Osteocyte (in vitro differentiated cells): ENCODE data around the gene ODC1. TPM values are rescaled to one million over a fixed set of nuclear protein-coding genes. Genes with fewer than 3 reads are reported as not detected.

ENCODE experiments used
- DNase-seq: peaks from one replicate; pipeline ENCODE4 v3.0.0; 2021; ENCODE audit warnings: mixed read lengths; ENCODE audit not compliant: unreplicated experiment; ENCODE audit errors: extremely low spot score
- H3K27ac Mint-ChIP-seq: one replicate; pipeline ENCODE4 v1.8.0; 2021; ENCODE audit warnings: mild to moderate bottlenecking, mixed read lengths; ENCODE audit not compliant: unreplicated experiment
- H3K27me3 Mint-ChIP-seq: one replicate; pipeline ENCODE4 v1.8.0; 2021; ENCODE audit warnings: mixed read lengths; ENCODE audit not compliant: unreplicated experiment
- H3K36me3 Mint-ChIP-seq: one replicate; pipeline ENCODE4 v1.8.0; 2021; ENCODE audit warnings: mixed read lengths; ENCODE audit not compliant: unreplicated experiment
- H3K4me1 Mint-ChIP-seq: one replicate; pipeline ENCODE4 v1.8.0; 2021; ENCODE audit warnings: mixed read lengths; ENCODE audit not compliant: unreplicated experiment
- H3K4me3 Mint-ChIP-seq: one replicate; pipeline ENCODE4 v1.8.0; 2021; ENCODE audit warnings: mild to moderate bottlenecking, moderate library complexity, mixed read lengths; ENCODE audit not compliant: unreplicated experiment
- H3K9me3 Mint-ChIP-seq: one replicate; pipeline ENCODE4 v1.8.0; 2021; ENCODE audit warnings: mixed read lengths; ENCODE audit not compliant: unreplicated experiment
- total RNA-seq: library from RNA; stranded (reverse); gene quantifications from 2 replicates; pipeline ENCODE4 v1.2.1, GENCODE V29; 2021
- TF ChIP-seq, protein P1 (sequence below): fragments of 200-600 bp; sonication (generic); IDR thresholded peaks from 2 replicates; pipeline ENCODE4 v1.5.0; 2021; ENCODE audit warnings: antibody characterized with exemption, mild to moderate bottlenecking, moderate library complexity

Gene ODC1
- total RNA-seq, 1 donor from 2014 or later, result 44.8 TPM

DNA sequence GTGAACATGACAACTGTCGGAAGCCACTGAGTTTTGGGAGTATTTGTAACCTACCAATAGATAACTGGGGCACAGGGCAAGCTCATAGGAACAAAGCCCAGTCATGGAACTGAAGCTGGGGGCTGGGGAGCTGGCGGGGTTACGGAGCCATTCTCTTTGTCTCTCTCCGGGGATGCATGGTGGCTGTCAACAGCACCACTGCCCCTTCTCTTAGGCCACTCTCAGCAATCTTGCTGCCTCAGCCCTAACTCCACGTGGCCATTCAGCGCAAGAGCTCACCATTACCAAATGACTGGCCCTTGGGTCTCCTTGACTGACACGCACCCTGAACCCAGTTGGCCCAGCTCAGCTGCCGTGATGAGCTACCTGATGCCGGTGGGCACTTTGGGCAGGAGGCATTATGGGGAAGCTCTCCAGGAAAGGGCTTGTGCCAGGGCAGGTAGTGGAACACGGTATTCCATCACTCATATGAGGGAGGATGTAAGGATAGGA lies 33.6 kb upstream of the ODC1 start:
- TF ChIP-seq, protein P1, sequence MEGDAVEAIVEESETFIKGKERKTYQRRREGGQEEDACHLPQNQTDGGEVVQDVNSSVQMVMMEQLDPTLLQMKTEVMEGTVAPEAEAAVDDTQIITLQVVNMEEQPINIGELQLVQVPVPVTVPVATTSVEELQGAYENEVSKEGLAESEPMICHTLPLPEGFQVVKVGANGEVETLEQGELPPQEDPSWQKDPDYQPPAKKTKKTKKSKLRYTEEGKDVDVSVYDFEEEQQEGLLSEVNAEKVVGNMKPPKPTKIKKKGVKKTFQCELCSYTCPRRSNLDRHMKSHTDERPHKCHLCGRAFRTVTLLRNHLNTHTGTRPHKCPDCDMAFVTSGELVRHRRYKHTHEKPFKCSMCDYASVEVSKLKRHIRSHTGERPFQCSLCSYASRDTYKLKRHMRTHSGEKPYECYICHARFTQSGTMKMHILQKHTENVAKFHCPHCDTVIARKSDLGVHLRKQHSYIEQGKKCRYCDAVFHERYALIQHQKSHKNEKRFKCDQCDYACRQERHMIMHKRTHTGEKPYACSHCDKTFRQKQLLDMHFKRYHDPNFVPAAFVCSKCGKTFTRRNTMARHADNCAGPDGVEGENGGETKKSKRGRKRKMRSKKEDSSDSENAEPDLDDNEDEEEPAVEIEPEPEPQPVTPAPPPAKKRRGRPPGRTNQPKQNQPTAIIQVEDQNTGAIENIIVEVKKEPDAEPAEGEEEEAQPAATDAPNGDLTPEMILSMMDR, result no peak
- no peaks in the 10 kb centered on the region for H3K36me3 Mint-ChIP-seq
- H3K27me3 Mint-ChIP-seq, result peaks cover 62% of the 10 kb centered on the region
- no peaks in the 10 kb centered on the region for H3K9me3 Mint-ChIP-seq
- H3K4me3 Mint-ChIP-seq, result no peak overlapping the region
- no peak for DNase-seq
- no peaks in the 10 kb centered on the region for H3K4me1 Mint-ChIP-seq
- H3K27ac Mint-ChIP-seq, result no peak overlapping the region

DNA sequence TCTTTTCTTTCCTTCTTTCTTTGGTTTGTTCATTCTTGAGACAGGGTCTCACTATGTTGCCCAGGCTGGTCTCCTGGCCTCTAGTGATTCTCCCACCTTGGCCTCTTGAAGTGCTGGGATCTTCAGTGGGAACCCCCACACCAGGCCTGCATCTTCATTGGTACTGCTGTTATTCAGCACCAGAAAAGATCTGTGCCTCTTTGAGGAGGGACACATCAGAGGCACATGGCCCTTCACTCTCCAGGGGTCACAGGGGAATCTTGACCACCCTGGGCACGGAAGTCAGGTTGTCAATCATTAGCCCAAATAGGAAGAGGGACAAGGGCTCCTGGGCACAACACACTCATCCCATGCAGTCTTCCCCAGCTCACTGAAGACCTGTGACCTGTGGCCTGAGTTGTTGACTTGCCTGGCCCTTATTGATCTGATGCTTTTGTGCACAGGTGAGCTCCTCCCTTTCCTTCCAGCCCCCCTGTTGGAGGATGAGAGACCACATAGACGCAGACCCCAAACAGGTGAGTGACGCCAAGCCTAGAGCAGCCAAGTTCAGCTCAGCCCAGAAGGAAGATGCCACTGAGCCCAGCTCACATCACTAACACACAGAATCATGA lies 33.0 kb upstream of the ODC1 start:
- H3K9me3 Mint-ChIP-seq, result no peaks in the 10 kb centered on the region

DNA sequence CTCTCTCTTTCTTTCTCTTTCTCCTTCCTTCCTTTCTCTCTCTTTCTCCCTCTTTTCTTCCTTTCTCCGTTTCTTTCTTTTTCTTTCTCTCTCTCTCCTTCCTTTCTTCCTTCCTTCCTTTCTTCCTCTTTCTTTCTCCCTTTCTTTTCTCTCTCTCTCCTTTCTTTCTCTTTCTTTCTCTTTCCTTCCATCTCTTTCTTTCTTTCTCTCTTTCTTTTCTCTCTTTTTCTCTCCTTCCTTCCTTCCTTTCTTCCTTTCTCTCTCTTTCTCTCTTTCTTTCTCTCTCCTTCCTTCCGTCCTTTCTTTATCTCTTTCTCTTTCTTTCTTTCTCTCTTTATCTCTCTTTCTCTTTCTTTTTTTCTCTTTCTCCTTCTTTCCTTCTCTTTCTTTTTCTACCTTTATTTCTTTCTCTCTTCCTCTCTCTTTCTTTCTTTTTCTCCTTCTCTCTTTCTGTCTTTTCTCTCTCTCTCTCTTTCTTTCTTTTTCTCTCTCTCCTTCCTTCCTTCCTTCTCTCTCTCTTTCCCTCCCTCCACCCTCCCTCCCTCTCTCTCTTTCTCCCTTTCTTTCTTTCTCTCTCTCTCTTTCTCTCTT lies 32.3 kb upstream of the ODC1 start:
- no peaks in the 10 kb centered on the region for H3K9me3 Mint-ChIP-seq
- TF ChIP-seq, protein P1, result no peak
- H3K36me3 Mint-ChIP-seq, result no peaks in the 10 kb centered on the region
- no peak overlapping the region for H3K4me3 Mint-ChIP-seq
- no peaks in the 10 kb centered on the region for H3K4me1 Mint-ChIP-seq
- peaks cover 54% of the 10 kb centered on the region for H3K27me3 Mint-ChIP-seq
- DNase-seq, result no peak
- no peak overlapping the region for H3K27ac Mint-ChIP-seq

More for the DNA sequence above, 33.0 kb upstream of the ODC1 start:
- Mint-ChIP-seq H3K36me3 (no peaks in the 10 kb centered on the region), H3K4me1 (no peaks in the 10 kb centered on the region), H3K27ac (no peak overlapping the region), H3K27me3 (peaks cover 60% of the 10 kb centered on the region), H3K4me3 (no peak overlapping the region)
- TF ChIP-seq, protein P1, result no peak
- no peak for DNase-seq

DNA sequence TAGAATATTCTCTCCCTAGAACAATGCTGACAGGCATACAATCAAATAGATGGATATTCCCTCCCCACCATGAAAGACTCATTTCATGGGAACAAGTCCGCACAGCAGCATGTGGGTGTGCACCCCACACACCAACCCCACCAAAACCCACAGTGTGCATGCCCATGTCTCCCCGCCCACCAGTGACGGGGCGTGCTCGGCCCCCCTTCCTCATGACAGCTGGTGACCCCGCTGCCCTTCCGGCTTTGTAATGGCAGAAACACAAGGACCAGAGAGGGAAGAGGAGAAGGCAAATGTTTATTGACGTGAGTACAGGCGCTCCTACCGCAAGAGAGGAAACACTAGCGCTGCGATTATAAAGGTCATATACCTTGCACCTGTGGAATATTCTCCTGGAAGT lies 30.8 kb upstream of the ODC1 start:
- no peak overlapping the region for H3K4me3 Mint-ChIP-seq
- H3K27me3 Mint-ChIP-seq, result peaks cover 49% of the 10 kb centered on the region
- TF ChIP-seq, protein P1, result no peak
- H3K4me1 Mint-ChIP-seq, result no peaks in the 10 kb centered on the region
- no peaks in the 10 kb centered on the region for H3K36me3 Mint-ChIP-seq
- H3K27ac Mint-ChIP-seq, result no peak overlapping the region
- H3K9me3 Mint-ChIP-seq, result no peaks in the 10 kb centered on the region
- no peak for DNase-seq

DNA sequence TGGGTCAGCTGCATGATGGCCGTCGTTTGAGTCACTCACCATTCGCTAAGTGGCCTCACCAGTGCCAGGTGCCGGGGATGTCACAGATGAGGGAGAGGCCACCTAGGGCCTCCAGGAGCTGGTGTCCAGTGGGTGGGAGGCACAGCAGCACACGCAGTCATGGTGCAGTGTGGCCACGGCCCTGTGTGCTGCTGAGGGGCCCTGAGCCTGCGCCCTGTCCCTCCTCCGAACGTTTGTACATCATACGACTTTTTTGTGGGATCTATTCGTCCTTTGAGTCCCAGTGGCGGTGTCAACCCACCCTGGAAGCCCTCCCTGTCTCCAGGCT lies 30.1 kb upstream of the ODC1 start:
- Mint-ChIP-seq H3K36me3 (no peaks in the 10 kb centered on the region), H3K27ac (no peak overlapping the region), H3K4me1 (no peaks in the 10 kb centered on the region), H3K4me3 (no peak overlapping the region), H3K9me3 (no peaks in the 10 kb centered on the region), H3K27me3 (peaks cover 46% of the 10 kb centered on the region)
- no peak for DNase-seq
- TF ChIP-seq, protein P1, result no peak
